Left lobe of liver (tissue), 2 donors: ENCODE measurements around the gene MTO1. TPM values are rescaled to one million over a fixed set of nuclear protein-coding genes. Genes with fewer than 3 reads are reported as not detected.
A peak's percentile ranks its signal among the peaks of the same experiment; 100 is the strongest.
"Not testable (repeated sequence)": the region's sequence is repeated elsewhere in the genome, so short reads cannot be mapped to it uniquely, and the experiment has no call there.

Experiments
- ATAC-seq: fragments of 200-7000 bp; cut with Tn5 transposase; one replicate; pipeline ENCODE4 v1.9.1; 2020; ENCODE audit warnings: mild to moderate bottlenecking, moderate library complexity
- DNase-seq: peaks from one replicate; pipeline ENCODE4 v3.0.0-alpha.2; 2020; ENCODE audit warnings: low spot score
- total RNA-seq: library from RNA; stranded (reverse); gene quantifications from one replicate; pipeline ENCODE4 v1.2.1, GENCODE V29; 2021
- donor health status: DM: no; HTN: no; CAD: no; lungs with moderate emphysema.
- donor health status: DM: no; HTN: yes; CAD: no.

The MTO1 gene
- total RNA-seq, 1 donor from 2014 or later = 30.4 TPM

DNA sequence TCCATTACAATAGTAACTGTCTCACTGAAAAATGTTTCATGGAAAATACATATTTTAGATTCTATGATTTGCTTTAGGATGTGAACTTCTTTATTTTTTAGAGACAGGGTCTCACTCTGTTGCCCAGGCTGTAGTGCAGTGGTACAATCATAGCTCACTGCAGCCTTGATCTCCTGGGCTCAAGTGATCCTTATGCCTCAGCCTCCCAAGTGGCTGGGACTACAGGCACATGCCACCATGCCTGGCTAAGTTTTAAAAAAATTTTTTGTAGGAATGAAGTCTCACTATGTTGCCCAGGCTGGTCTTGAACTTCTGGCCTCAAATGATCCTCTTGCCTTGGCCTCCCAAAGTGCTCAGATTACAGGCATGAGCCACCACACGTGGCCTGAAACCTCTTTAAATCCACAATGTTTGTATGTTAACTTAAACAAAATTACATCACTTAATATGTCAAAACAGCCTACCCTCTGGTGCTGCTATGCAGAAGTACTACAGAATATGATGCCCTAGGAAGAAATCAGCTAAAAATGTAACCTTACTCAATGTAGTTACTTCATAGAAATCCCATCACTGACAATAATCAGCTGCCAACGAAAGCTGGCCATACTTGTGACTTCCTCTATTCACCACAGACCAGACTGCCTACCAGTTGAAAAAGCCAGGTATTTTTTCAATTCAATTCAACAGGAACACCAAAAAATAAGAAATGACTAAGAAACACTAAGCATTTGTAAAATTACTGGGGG, 41.7 kb downstream of the MTO1 start:
- DNase-seq (no peak), ATAC-seq (no peak)

DNA sequence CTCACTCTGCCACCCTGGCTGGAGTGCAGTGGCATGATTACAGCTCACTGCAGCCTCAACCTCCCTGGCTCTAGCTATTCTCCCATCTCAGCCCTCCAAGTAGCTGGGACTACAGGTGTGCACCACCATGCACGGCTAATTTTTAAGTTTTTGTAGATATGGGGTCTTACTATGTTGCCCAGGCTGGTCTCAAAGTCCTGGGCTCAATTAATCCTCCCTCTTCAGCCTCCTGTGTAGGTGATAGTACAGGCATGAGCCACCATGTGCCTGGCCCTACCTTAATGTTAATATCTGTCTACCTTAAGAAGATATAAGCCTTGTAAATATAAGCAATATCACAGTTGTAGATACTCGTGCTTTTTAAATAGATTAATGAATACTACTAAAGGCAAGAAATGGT, 42.6 kb downstream of the MTO1 start:
- no peak for ATAC-seq

DNA sequence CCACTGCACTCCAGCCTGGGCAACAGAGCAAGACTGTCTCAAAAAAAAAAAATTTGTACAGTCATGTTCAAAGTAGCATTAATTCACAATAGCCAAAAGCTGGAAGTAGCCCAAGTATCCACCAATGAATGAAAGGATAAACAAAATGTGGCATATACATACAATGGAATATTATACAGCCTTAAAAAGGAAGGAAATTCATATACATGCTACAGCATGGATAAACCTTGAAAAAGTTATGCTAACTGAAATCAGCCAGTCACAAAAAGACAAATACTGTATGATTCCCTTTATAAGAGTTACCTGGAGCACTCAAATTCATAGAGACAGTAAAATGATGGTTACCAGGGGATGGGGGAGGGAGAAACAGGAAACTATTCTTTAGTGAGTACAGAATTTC, 43.6 kb downstream of the MTO1 start:
- ATAC-seq = no peak
- DNase-seq = no peak

More for the DNA sequence above, 42.6 kb downstream of the MTO1 start:
- no peak for DNase-seq

DNA sequence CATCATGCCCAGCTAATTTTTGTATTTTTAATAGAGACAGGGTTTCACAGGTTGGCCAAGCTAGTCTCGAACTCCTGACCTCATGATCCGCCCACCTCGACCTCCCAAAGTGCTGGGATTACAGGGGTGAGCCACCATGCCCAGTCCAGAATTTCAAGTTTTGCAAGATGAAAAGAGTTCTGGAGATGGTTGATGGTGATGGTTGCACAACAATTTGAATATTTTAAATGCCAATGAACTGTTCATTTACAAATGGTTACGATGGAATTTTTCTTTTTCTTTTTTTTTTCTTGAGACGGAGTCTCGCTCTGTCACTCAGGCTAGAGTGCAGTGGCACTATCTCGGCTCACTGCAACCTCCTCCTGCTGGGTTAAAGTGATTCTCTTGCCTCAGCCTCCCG, 44.2 kb downstream of the MTO1 start:
- ATAC-seq, DNase-seq: not testable (repeated sequence)

GRCh38 chr6:73506246-73506645, 44.7 kb downstream of the MTO1 start:
- ATAC-seq = no peak
- no peak for DNase-seq

GRCh38 chr6:73508776-73509175, 47.2 kb downstream of the MTO1 start:
- no peak for ATAC-seq
- DNase-seq = no peak

GRCh38 chr6:73509851-73510250, 48.3 kb downstream of the MTO1 start:
- ATAC-seq = no peak
- DNase-seq = no peak

DNA sequence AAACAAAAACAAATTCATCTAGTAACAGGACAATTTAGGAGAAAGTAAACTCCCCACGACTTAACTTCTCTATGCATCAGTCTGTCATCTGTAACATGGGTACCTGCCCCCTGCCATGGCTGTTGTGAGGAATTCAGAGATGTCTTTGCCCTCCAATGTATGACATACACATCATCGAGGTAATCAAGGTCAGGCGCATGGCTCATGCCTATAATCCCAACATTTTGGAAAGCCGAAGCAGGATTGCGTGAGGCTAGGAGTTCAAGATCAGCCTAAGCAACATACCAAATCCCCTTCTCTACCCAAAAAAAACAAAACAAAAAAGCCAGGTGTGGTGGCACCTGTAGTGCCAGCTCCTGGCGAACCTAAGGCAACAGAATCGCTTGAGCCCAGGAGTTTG, 50.3 kb downstream of the MTO1 start:
- DNase-seq (no peak), ATAC-seq (no peak)

- DNase-seq (no peak), ATAC-seq (no peak)
These were observed 51.9 kb downstream of the MTO1 start for GRCh38 chr6:73513496-73513854.

DNA sequence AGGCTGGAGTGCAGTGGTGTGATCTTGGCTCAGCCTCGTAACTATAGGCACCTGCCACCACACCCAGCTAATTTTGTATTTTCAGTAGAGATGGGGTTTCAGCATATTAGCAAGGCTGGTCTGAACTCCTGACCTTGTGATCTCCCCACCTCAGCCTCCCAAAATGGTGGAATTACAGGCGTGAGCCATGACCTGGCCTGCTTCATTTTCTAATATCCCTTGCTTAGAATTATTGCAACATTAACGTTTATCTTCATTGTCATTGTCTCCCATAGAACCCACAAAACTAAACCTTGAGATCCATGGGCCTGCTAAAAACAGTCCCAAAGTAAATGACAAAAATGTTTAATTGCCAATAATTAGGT, 53.2 kb downstream of the MTO1 start:
- no peak for ATAC-seq
- no peak for DNase-seq

DNA sequence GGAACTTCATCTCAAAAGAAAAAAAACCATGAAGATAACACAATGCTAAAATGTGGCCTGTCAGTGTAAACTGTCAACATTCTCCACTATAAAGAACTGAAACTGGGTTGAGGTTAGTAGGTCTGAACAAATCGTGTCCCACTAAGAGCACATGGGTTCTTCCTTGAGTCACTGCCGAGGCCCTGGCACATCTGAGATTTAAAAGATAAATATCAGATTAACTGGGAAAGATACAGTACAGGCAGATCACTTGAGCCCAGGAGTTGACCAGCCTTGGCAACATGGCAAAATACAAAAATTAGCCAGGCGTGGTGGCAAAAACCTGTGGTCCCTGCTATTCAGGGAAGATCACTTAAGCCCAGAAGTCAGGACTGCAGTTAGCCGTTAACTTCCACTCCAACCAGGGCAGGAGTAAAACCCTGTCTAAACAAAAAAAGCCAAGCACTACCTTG, 53.7 kb downstream of the MTO1 start:
- no peak for ATAC-seq

GRCh38 chr6:73516514-73517489, 55.3 kb downstream of the MTO1 start:
- DNase-seq (no peak), ATAC-seq (no peak)

More for the DNA sequence above, 53.7 kb downstream of the MTO1 start:
- no peak for DNase-seq

- DNase-seq, ATAC-seq: not testable (repeated sequence)
These were observed 56.8 kb downstream of the MTO1 start for GRCh38 chr6:73518100-73518981.

DNA sequence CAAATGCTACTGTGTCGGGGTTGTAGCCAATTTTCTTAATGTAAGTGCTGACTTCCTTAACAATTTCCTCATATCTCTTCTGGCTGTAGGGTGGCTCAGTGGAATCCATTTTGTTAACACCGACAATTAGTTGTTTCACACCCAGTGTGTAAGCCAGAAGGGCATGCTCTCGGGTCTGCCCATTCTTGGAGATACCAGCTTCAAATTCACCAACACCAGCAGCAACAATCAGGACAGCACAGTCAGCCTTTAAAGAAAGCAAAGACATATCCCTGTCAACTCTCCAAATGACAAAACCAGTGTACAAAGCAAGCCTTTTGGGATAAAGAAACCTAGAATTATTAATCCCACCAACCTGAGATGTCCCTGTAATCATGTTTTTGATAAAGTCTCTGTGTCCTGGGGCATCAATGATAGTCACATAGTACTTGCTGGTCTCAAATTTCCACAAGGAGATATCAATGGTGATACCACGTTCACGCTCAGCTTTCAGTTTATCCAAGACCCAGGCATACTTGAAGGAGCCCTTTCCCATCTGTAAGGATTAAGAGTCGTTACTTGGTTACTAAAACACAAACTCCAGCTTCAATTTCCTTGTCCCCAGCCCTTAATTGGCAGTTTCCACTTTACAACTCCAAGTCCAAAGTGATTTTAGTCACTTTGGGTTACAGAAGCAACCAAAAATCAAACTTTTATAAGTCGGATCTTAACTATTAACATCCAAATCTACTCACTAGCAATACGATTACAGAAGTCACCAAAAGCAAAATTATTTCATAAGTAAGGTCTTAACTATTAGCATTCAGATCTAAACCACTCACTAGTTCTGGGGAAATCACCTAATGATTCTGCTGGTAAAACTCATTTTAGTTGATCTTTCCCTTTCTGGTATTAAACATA, 57.7 kb downstream of the MTO1 start:
- not testable (repeated sequence) for DNase-seq, ATAC-seq

DNA sequence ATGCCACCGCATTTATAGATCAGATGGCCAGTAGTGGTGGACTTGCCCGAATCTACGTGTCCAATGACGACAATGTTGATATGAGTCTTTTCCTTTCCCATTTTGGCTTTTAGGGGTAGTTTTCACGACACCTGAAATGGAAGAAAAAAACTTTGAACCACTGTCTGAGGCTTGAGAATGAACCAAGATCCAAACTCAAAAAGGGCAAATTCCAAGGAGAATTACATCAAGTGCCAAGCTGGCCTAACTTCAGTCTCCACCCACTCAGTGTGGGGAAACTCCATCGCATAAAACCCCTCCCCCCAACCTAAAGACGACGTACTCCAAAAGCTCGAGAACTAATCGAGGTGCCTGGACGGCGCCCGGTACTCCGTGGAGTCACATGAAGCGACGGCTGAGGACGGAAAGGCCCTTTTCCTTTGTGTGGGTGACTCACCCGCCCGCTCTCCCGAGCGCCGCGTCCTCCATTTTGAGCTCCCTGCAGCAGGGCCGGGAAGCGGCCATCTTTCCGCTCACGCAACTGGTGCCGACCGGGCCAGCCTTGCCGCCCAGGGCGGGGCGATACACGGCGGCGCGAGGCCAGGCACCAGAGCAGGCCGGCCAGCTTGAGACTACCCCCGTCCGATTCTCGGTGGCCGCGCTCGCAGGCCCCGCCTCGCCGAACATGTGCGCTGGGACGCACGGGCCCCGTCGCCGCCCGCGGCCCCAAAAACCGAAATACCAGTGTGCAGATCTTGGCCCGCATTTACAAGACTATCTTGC, 58.6 kb downstream of the MTO1 start:
- DNase-seq (peak; percentile 74), ATAC-seq (peak; percentile 37)

- peak; percentile 100 for DNase-seq
- ATAC-seq = peak; percentile 84
These were observed 59.3 kb downstream of the MTO1 start, which contains the start of gene EEF1A1 for GRCh38 chr6:73520688-73521350. EEF1A1 (minus strand) TSS chr6:73521032; CDS start chr6:73520026, 1,006 bp downstream.

DNA sequence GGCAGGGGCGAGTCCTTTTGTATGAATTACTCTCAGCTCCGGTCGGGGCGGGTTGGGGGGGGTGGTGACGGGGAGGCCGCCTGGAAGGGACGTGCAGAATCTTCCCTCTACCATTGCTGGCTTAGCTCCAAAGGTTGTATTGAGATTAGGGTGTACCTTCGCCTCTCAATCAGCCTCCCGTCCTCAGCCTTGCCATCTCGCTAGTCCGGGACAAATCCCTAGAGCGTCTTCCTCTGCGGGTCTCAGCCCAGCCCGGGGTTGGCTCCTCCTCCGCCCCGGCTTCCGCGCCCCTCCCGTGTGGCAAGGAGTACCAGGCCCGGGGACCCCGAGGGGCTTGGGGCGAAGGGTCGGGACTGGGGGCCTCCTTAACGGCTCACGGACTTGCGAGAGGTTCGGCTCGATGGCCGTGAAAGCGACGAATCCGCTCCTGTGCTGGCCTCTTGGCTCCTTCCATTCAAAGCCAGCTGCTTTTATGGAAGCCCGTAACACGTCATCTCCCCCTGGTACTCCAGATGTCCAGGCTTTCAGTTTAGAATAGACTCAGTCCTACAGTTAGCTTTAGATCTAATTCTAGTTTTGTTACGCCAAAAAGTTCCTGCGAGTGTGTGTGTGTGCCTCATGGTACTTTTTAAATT, 59.9 kb downstream of the MTO1 start:
- no peak for DNase-seq
- ATAC-seq = peak; percentile 58
